ENCODE measurements around the gene LRIG1.
A peak's percentile ranks its signal among the peaks of the same experiment; 100 is the strongest.

LRIG1 gene

GRCh38 chr3:66338927-66339326 lies 161.9 kb downstream of the LRIG1 start:
- no peak overlapping the region for H3K4me3 ChIP-seq (ENCODE audit: control insufficient read depth, low read depth, low read length)
- DNase-seq (ENCODE audit: low read depth), result peak; percentile 29
- TF ChIP-seq CTCF (IDR thresholded peaks at IDR 0.05; ENCODE audit: control insufficient read depth, insufficient read depth, low read depth, low read length, missing control alignments), result no peak

- peak; percentile 33 for DNase-seq (ENCODE audit: low read depth)
- TF ChIP-seq CTCF (IDR thresholded peaks at IDR 0.05; ENCODE audit: control insufficient read depth, insufficient read depth, low read depth, low read length, missing control alignments), result no peak
- H3K4me3 ChIP-seq (ENCODE audit: control insufficient read depth, low read depth, low read length), result no peak overlapping the region
Observed at GRCh38 chr3:66336333-66336766, 164.5 kb downstream of the LRIG1 start.

- no peak for DNase-seq (ENCODE audit: low read depth)
- no peak for TF ChIP-seq CTCF (IDR thresholded peaks at IDR 0.05; ENCODE audit: control insufficient read depth, insufficient read depth, low read depth, low read length, missing control alignments)
- no peak overlapping the region for H3K4me3 ChIP-seq (ENCODE audit: control insufficient read depth, low read depth, low read length)
Observed at GRCh38 chr3:66335671-66336070, 165.2 kb downstream of the LRIG1 start.

Measured in AG09309 (cell line).